HCT116 (cell line): ENCODE measurements around the gene KIFC3. TPM values are rescaled to one million over a fixed set of nuclear protein-coding genes. Genes with fewer than 3 reads are reported as not detected.

Source experiments
- ATAC-seq: fragments of 200-7000 bp; cut with Tn5 transposase; 2 replicates; pipeline ENCODE4 v1.9.1; 2020; ENCODE audit warnings: mild to moderate bottlenecking, moderate library complexity
- BruUV-seq: library from RNA; stranded (reverse); fragments of 400-500 nt; replicated peaks from 2 replicates; lab custom pipeline; 2021; lab: Mats Ljungman, UMichigan
- CTCF ChIA-PET: fragments of 300-600 bp; sonication (Branson Sonifier 250); formaldehyde crosslinking; loops from one replicate; lab custom pipeline; 2021; ENCODE audit warnings: antibody characterized with exemption; lab: Charles Lee
- POLR2A ChIA-PET: fragments of 300-600, 350-600 bp; sonication (Branson Sonifier 250); formaldehyde crosslinking; loops from one replicate; lab custom pipeline; 2021; ENCODE audit warnings: antibody characterized with exemption; lab: Charles Lee
- RAD21 ChIA-PET, 2 experiments: fragments of 300-600 bp; sonication (Branson Sonifier 250); formaldehyde crosslinking; loops; one replicate each; lab custom pipeline; 2023; ENCODE audit warnings: low total read pairs in 2 of 2; ENCODE audit not compliant: uncharacterized antibody in 2 of 2, unreplicated experiment in 2 of 2, low non-redundant PET in 1 of 2; lab: Charles Lee
- DNase-seq: peaks from one replicate; pipeline ENCODE4 v3.0.0-alpha.2; 2010; ENCODE audit warnings: low read depth, low spot score
- H2AFZ ChIP-seq: fragments of 200-600 bp; shearing (Covaris generic), sonication (generic); 2 replicates; pipeline ENCODE4 v1.6.1; 2017; ENCODE audit warnings: low read depth, mixed run types, mixed read lengths, antibody characterized with exemption, low read length; ENCODE audit not compliant: poor library complexity, severe bottlenecking
- H3K27ac ChIP-seq: 2 replicates; pipeline ENCODE4 v1.5.1; 2012; ENCODE audit warnings: low read depth, low read length
- H3K27me3 ChIP-seq: fragments of 200-600 bp; sonication (generic); 2 replicates; pipeline ENCODE4 v1.6.1; 2016; ENCODE audit warnings: mixed run types, low read length, mixed read lengths; ENCODE audit not compliant: insufficient read depth
- H3K36me3 ChIP-seq, 2 experiments: fragments of 200-500 bp in 1 of 2; fragments of 200-600 bp in 1 of 2; sonication (Bioruptor generic) in 1 of 2; sonication (generic) in 1 of 2; 2 replicates each; pipeline versions ENCODE4 v1.5.1 to v1.6.1; 2014 to 2016; ENCODE audit warnings: low read length in 2 of 2, inconsistent platforms in 1 of 2, mixed read lengths in 1 of 2, mixed run types in 1 of 2; ENCODE audit not compliant: insufficient read depth in 2 of 2, control insufficient read depth in 1 of 2
- H3K4me1 ChIP-seq, 2 experiments: fragments of 200-600 bp in 1 of 2; sonication (generic) in 1 of 2; 2 replicates each; pipeline versions ENCODE4 v1.5.1 to v1.6.1; 2012 to 2017; ENCODE audit warnings: low read length in 2 of 2, inconsistent platforms in 1 of 2, mild to moderate bottlenecking in 1 of 2, mixed read lengths in 1 of 2, mixed run types in 1 of 2, moderate library complexity in 1 of 2; ENCODE audit not compliant: insufficient read depth in 2 of 2, control insufficient read depth in 1 of 2
- H3K4me2 ChIP-seq: fragments of 200-600 bp; sonication (generic); 2 replicates; pipeline ENCODE4 v1.6.1; 2017; ENCODE audit warnings: mixed run types, low read length, mixed read lengths
- H3K4me3 ChIP-seq, 2 experiments: fragments of 200-600 bp in 1 of 2; sonication (generic) in 1 of 2; replicated peaks in 1 of 2; 2 replicates each; pipeline ENCODE4 v1.5.1; 2011 to 2016; ENCODE audit warnings: low read length in 2 of 2, control low read depth in 1 of 2, low read depth in 1 of 2, mild to moderate bottlenecking in 1 of 2, mixed read lengths in 1 of 2, mixed run types in 1 of 2
- H3K79me2 ChIP-seq: fragments of 200-600 bp; sonication (generic); 2 replicates; pipeline ENCODE4 v1.6.1; 2017; ENCODE audit warnings: mild to moderate bottlenecking, mixed run types, low read length, moderate library complexity, mixed read lengths; ENCODE audit not compliant: insufficient read depth
- H3K9ac ChIP-seq: fragments of 200-600 bp; sonication (generic); 2 replicates; pipeline ENCODE4 v1.6.1; 2016; ENCODE audit warnings: low read length, mixed read lengths
- H3K9me2 ChIP-seq: fragments of 200-600 bp; sonication (generic), shearing (Covaris generic); 2 replicates; pipeline ENCODE4 v1.6.1; 2017; ENCODE audit warnings: mixed run types, mild to moderate bottlenecking, moderate library complexity; ENCODE audit not compliant: insufficient read depth
- H3K9me3 ChIP-seq, 2 experiments: fragments of 200-500 bp in 1 of 2; fragments of 200-600 bp in 1 of 2; sonication (Bioruptor generic) in 1 of 2; sonication (generic) in 1 of 2; 2 replicates each; pipeline ENCODE4 v1.6.1; 2014 to 2017; ENCODE audit warnings: low read length in 2 of 2, mixed read lengths in 2 of 2, inconsistent platforms in 1 of 2, low read depth in 1 of 2, mild to moderate bottlenecking in 1 of 2, mixed run types in 1 of 2, moderate library complexity in 1 of 2; ENCODE audit not compliant: control insufficient read depth in 1 of 2, insufficient read depth in 1 of 2
- H4K20me1 ChIP-seq: fragments of 200-600 bp; sonication (generic), shearing (Covaris generic); 2 replicates; pipeline ENCODE4 v1.6.1; 2017; ENCODE audit warnings: mixed run types, mild to moderate bottlenecking, moderate library complexity; ENCODE audit not compliant: insufficient read depth
- CBX3 ChIP-seq: IDR thresholded peaks from 2 replicates; pipeline ENCODE4 v1.6.1; 2012; ENCODE audit warnings: low read depth
- CEBPB ChIP-seq: IDR thresholded peaks from 2 replicates; pipeline ENCODE4 v1.6.1; 2012; ENCODE audit warnings: low read depth
- ELF1 ChIP-seq: IDR thresholded peaks from 2 replicates; pipeline ENCODE4 v1.6.1; 2012; ENCODE audit warnings: low read depth, borderline replicate concordance
- FOSL1 ChIP-seq: IDR thresholded peaks from 2 replicates; pipeline ENCODE4 v1.6.1; 2012; ENCODE audit warnings: low read depth
- JUND ChIP-seq: IDR thresholded peaks from 2 replicates; pipeline ENCODE4 v1.6.1; 2012
- POLR2A ChIP-seq: IDR thresholded peaks from 2 replicates; pipeline ENCODE4 v1.7.0; 2011; ENCODE audit warnings: borderline replicate concordance; ENCODE audit not compliant: insufficient read depth, insufficient read length; ENCODE audit errors: extremely low read depth
- RAD21 ChIP-seq: IDR thresholded peaks from 2 replicates; pipeline ENCODE4 v1.6.1; 2012; ENCODE audit warnings: low read depth, mild to moderate bottlenecking
- SIN3A ChIP-seq: IDR thresholded peaks from 2 replicates; pipeline ENCODE4 v1.6.1; 2012; ENCODE audit warnings: low read depth
- TCF7L2 ChIP-seq: IDR thresholded peaks from 2 replicates; pipeline ENCODE4 v1.7.0; 2011; ENCODE audit warnings: borderline replicate concordance, inconsistent platforms; ENCODE audit not compliant: insufficient read depth, insufficient read length; ENCODE audit errors: extremely low read depth
- ZNF274 ChIP-seq: fragments of 200-500 bp; sonication (Bioruptor generic); IDR thresholded peaks from 2 replicates; pipeline ENCODE4 v1.6.1; 2014; ENCODE audit warnings: mild to moderate bottlenecking, low read depth, low read length, inconsistent platforms
- intact Hi-C: fragments of 100-400 bp; cut with micrococcal nuclease; formaldehyde crosslinking; loops from 2 replicates; pipeline ENCODE4 v1.10.0; 2022
- total RNA-seq: library from RNA; stranded (reverse); gene quantifications from one replicate; pipeline ENCODE4 v1.2.1, GENCODE V29; 2021; ENCODE audit not compliant: unreplicated experiment
- TF ChIP-seq, protein P1 (sequence below): IDR thresholded peaks from 2 replicates; pipeline ENCODE4 v1.6.1; 2012; ENCODE audit warnings: low read depth
- TF ChIP-seq, protein P2 (sequence below): IDR thresholded peaks from 2 replicates; pipeline ENCODE4 v1.6.1; 2011; ENCODE audit warnings: mild to moderate bottlenecking, low read length, moderate library complexity; ENCODE audit not compliant: insufficient replicate concordance; ENCODE audit errors: extremely low read depth

Gene KIFC3
- total RNA-seq, 1 experiment from 2014 or later = 31.9 TPM

DNA sequence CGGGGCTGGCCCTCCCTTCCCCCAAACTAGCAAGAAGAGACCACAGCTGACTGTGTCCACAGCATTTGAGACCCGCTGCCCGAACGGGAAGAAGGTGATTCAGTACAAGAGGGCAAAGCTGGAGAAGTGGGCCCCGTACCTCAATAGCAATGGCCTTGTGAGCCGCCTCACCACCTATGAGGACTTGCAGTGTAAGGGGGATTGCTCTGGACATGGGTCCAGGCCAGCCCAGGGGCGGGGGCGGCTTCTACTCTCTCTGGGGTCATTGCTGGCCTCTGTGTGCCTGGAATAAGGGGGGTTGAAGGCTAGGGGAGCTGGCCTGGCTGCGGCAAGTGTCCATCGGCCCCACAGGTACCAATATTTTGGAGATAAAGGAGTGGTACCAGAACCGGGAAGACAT, 79.6 kb downstream of the KIFC3 start (continued):
- TF ChIP-seq, protein P1, sequence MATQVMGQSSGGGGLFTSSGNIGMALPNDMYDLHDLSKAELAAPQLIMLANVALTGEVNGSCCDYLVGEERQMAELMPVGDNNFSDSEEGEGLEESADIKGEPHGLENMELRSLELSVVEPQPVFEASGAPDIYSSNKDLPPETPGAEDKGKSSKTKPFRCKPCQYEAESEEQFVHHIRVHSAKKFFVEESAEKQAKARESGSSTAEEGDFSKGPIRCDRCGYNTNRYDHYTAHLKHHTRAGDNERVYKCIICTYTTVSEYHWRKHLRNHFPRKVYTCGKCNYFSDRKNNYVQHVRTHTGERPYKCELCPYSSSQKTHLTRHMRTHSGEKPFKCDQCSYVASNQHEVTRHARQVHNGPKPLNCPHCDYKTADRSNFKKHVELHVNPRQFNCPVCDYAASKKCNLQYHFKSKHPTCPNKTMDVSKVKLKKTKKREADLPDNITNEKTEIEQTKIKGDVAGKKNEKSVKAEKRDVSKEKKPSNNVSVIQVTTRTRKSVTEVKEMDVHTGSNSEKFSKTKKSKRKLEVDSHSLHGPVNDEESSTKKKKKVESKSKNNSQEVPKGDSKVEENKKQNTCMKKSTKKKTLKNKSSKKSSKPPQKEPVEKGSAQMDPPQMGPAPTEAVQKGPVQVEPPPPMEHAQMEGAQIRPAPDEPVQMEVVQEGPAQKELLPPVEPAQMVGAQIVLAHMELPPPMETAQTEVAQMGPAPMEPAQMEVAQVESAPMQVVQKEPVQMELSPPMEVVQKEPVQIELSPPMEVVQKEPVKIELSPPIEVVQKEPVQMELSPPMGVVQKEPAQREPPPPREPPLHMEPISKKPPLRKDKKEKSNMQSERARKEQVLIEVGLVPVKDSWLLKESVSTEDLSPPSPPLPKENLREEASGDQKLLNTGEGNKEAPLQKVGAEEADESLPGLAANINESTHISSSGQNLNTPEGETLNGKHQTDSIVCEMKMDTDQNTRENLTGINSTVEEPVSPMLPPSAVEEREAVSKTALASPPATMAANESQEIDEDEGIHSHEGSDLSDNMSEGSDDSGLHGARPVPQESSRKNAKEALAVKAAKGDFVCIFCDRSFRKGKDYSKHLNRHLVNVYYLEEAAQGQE = no peak
- TF ChIP-seq CBX3 (no peak), JUND (no peak), FOSL1 (no peak), CEBPB (no peak), ZNF274 (no peak), SIN3A (no peak), RAD21 (no peak), ELF1 (no peak)
- TF ChIP-seq, protein P2, sequence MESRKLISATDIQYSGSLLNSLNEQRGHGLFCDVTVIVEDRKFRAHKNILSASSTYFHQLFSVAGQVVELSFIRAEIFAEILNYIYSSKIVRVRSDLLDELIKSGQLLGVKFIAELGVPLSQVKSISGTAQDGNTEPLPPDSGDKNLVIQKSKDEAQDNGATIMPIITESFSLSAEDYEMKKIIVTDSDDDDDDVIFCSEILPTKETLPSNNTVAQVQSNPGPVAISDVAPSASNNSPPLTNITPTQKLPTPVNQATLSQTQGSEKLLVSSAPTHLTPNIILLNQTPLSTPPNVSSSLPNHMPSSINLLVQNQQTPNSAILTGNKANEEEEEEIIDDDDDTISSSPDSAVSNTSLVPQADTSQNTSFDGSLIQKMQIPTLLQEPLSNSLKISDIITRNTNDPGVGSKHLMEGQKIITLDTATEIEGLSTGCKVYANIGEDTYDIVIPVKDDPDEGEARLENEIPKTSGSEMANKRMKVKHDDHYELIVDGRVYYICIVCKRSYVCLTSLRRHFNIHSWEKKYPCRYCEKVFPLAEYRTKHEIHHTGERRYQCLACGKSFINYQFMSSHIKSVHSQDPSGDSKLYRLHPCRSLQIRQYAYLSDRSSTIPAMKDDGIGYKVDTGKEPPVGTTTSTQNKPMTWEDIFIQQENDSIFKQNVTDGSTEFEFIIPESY = no peak

DNA sequence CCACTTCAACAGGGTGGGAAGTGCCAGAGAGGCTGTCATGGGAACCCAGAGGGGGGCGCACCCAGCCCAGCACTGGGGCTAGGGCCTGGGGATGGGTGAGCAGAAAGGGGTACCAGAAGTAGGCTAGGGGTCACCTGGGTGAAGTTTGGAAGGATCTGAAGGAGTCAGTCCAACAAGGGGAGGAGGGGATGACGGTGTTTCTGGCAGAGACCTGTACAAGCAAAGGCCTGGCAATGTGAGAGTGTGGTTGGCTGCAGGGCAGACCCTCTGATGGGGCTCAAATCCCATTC, 80.1 kb downstream of the KIFC3 start:
- no peak for DNase-seq
- no peaks in the 10 kb centered on the region for H3K4me1 ChIP-seq
- H3K79me2 ChIP-seq = no peaks in the 10 kb centered on the region
- H3K9me3 ChIP-seq = no peaks in the 10 kb centered on the region
- H3K27ac ChIP-seq = no peak overlapping the region
- no TSS peak for BruUV-seq
- no peak overlapping the region for H3K9ac ChIP-seq
- no peaks in the 10 kb centered on the region for H3K36me3 ChIP-seq
- no peak overlapping the region for H3K4me3 ChIP-seq
- intact Hi-C loops = loop anchor here (10.0 kb wide), 1 partner anchor 283 kb away; the partner anchor contains the start of genes USB1 and ZNF319
- no peaks in the 10 kb centered on the region for H4K20me1 ChIP-seq
- ChIA-PET POLR2A (no interaction called here), RAD21 (no interaction called here), CTCF (no interaction called here)
- H2AFZ ChIP-seq = no peak overlapping the region
- ATAC-seq = no peak
- H3K9me2 ChIP-seq = no peaks in the 10 kb centered on the region
- no peak overlapping the region for H3K4me2 ChIP-seq
- H3K27me3 ChIP-seq = no peaks in the 10 kb centered on the region
- no peak for TF ChIP-seq POLR2A
- TF ChIP-seq FOSL1 = no peak
- no peak for TF ChIP-seq TCF7L2
